Tibial artery (tissue), 4 donors: ENCODE measurements around the gene SOX4.
A peak's percentile ranks its signal among the peaks of the same experiment; 100 is the strongest.

Source experiments
- DNase-seq, 2 donors: peaks; one replicate each; pipeline ENCODE4 v3.0.0-alpha.2; 2019
- H3K27ac ChIP-seq, 2 donors: fragments of 200-600 bp; sonication (generic) in 1 of 2; 1 replicate in 1 of 2; 2 replicates in 1 of 2; pipeline ENCODE4 v1.5.1; 2018 to 2019; ENCODE audit warnings: mild to moderate bottlenecking in 1 of 2
- H3K27me3 ChIP-seq, 2 donors: fragments of 200-600 bp; sonication (generic) in 1 of 2; one replicate each; pipeline versions ENCODE4 v1.5.1 to v1.6.0; 2016 to 2019
- H3K36me3 ChIP-seq, 3 donors: fragments of 200-600 bp; sonication (generic) in 2 of 3; one replicate each; pipeline ENCODE4 v1.5.1; 2016 to 2019; ENCODE audit warnings: mild to moderate bottlenecking in 2 of 3
- H3K4me1 ChIP-seq, 4 donors: fragments of 200-600 bp; sonication (generic) in 2 of 4; 1 replicate in 3 of 4; 2 replicates in 1 of 4; pipeline ENCODE4 v1.5.1; 2016 to 2019
- H3K4me3 ChIP-seq, 2 donors: fragments of 200-600 bp; sonication (generic) in 1 of 2; 1 replicate in 1 of 2; 2 replicates in 1 of 2; pipeline ENCODE4 v1.5.1; 2018 to 2019; ENCODE audit warnings: mild to moderate bottlenecking in 2 of 2
- H3K9me3 ChIP-seq, 3 donors: fragments of 200-600 bp; sonication (generic) in 1 of 3; one replicate each; pipeline ENCODE4 v1.5.1; 2016 to 2019
- CTCF ChIP-seq, 2 experiments: fragments of 200-600 bp in 1 of 2; fragments of 450-650 bp in 1 of 2; IDR thresholded peaks; one replicate each; pipeline ENCODE4 v1.5.1; 2017 to 2019; ENCODE audit warnings: antibody characterized with exemption in 2 of 2, mild to moderate bottlenecking in 1 of 2, moderate library complexity in 1 of 2
- intact Hi-C: fragments of 100-400 bp; cut with DNase I; formaldehyde crosslinking; loops from one replicate; pipeline ENCODE4 v1.15.0; 2023; ENCODE audit warnings: low total_unique reads

The SOX4 gene

GRCh38 chr6:21616005-21616404 lies 22.5 kb downstream of the SOX4 start:
- Histone ChIP-seq H3K4me1 (peaks cover 0 to 4% (median 0%) of the 10 kb centered on the region in 4 donors), H3K27me3 (no peaks in the 10 kb centered on the region), H3K36me3 (no peaks in the 10 kb centered on the region), H3K4me3 (no peak overlapping the region), H3K9me3 (no peaks in the 10 kb centered on the region), H3K27ac (no peak overlapping the region)
- intact Hi-C loops: no loop called here
- no peak for DNase-seq
- TF ChIP-seq CTCF (IDR thresholded peaks at IDR 0.05): no peak

- intact Hi-C loops: no loop called here
- H3K9me3 ChIP-seq: no peaks in the 10 kb centered on the region
- DNase-seq: no peak
- H3K27ac ChIP-seq: no peak overlapping the region
- H3K4me1 ChIP-seq: no peaks in the 10 kb centered on the region
- no peaks in the 10 kb centered on the region for H3K36me3 ChIP-seq
- no peak overlapping the region for H3K4me3 ChIP-seq
- no peak for TF ChIP-seq CTCF (IDR thresholded peaks at IDR 0.05)
- no peaks in the 10 kb centered on the region for H3K27me3 ChIP-seq
These were observed 32.1 kb downstream of the SOX4 start for GRCh38 chr6:21625642-21626041.

GRCh38 chr6:21626756-21627155 lies 33.2 kb downstream of the SOX4 start:
- intact Hi-C loops: no loop called here
- H3K27ac ChIP-seq: no peak overlapping the region
- H3K36me3 ChIP-seq: no peaks in the 10 kb centered on the region
- TF ChIP-seq CTCF (IDR thresholded peaks at IDR 0.05): no peak
- no peaks in the 10 kb centered on the region for H3K27me3 ChIP-seq
- no peaks in the 10 kb centered on the region for H3K9me3 ChIP-seq
- no peak overlapping the region for H3K4me3 ChIP-seq
- DNase-seq: no peak
- no peaks in the 10 kb centered on the region for H3K4me1 ChIP-seq

GRCh38 chr6:21628160-21628559 lies 34.6 kb downstream of the SOX4 start:
- no peak for DNase-seq
- Histone ChIP-seq H3K9me3 (no peaks in the 10 kb centered on the region), H3K27me3 (no peaks in the 10 kb centered on the region), H3K27ac (no peak overlapping the region), H3K36me3 (no peaks in the 10 kb centered on the region), H3K4me3 (no peak overlapping the region), H3K4me1 (no peaks in the 10 kb centered on the region)
- intact Hi-C loops: no loop called here
- TF ChIP-seq CTCF (IDR thresholded peaks at IDR 0.05): no peak

GRCh38 chr6:21633511-21634109 lies 40.1 kb downstream of the SOX4 start:
- intact Hi-C loops: no loop called here
- Histone ChIP-seq H3K27ac (no peak overlapping the region), H3K9me3 (no peaks in the 10 kb centered on the region), H3K4me3 (no peak overlapping the region), H3K4me1 (peaks cover 0 to 29% (median 5%) of the 10 kb centered on the region in 4 donors), H3K27me3 (no peaks in the 10 kb centered on the region), H3K36me3 (no peaks in the 10 kb centered on the region)
- DNase-seq: no peak
- no peak for TF ChIP-seq CTCF (IDR thresholded peaks at IDR 0.05)

- Histone ChIP-seq H3K27me3 (no peaks in the 10 kb centered on the region), H3K4me3 (no peak overlapping the region), H3K27ac (peak overlapping the region; percentile 20 to 57), H3K9me3 (no peaks in the 10 kb centered on the region), H3K36me3 (no peaks in the 10 kb centered on the region), H3K4me1 (peaks cover 0 to 29% (median 5%) of the 10 kb centered on the region in 4 donors)
- DNase-seq: no peak
- intact Hi-C loops: no loop called here
- no peak for TF ChIP-seq CTCF (IDR thresholded peaks at IDR 0.05)
These were observed 41.0 kb downstream of the SOX4 start for GRCh38 chr6:21634582-21634981.
